SU-DHL-6 (cell line): ENCODE results near the gene CXXC5.

Experiments
- CTCF ChIP-seq: fragments of 200-600 bp; sonication (generic); IDR thresholded peaks from one replicate; pipeline ENCODE4 v1.5.1; 2017; ENCODE audit warnings: antibody characterized with exemption, mild to moderate bottlenecking, low read length, moderate library complexity; ENCODE audit not compliant: insufficient read depth, poor library complexity, severe bottlenecking
- EZH2phosphoT487 ChIP-seq: fragments of 200-600 bp; sonication (generic), shearing (Covaris generic); conservative IDR thresholded peaks from 2 replicates; pipeline ENCODE4 v1.6.1; 2018; ENCODE audit warnings: mild to moderate bottlenecking, antibody characterized with exemption, low read length, moderate library complexity, mixed read lengths

GRCh38 chr5:139681112-139681458 is 32.9 kb downstream of the CXXC5 start:
- TF ChIP-seq CTCF: no peak
- TF ChIP-seq EZH2phosphoT487: no peak
